Colonic mucosa (tissue), 4 donors: Measurements from ENCODE around the gene DEGS2. TPM values are rescaled to one million over a fixed set of nuclear protein-coding genes. Genes with fewer than 3 reads are reported as not detected.

Source experiments
- DNase-seq: peaks from one replicate; pipeline ENCODE4 v3.0.0-alpha.2; 2020
- H3K27ac ChIP-seq: fragments of 200-600 bp; one replicate; pipeline ENCODE4 v1.8.0; 2021
- H3K27me3 ChIP-seq: fragments of 200-600 bp; one replicate; pipeline ENCODE4 v1.8.0; 2021
- H3K36me3 ChIP-seq: fragments of 200-600 bp; one replicate; pipeline ENCODE4 v1.8.0; 2021
- H3K4me1 ChIP-seq: fragments of 200-600 bp; one replicate; pipeline ENCODE4 v1.8.0; 2021; ENCODE audit warnings: mild to moderate bottlenecking
- H3K4me3 ChIP-seq: fragments of 200-600 bp; one replicate; pipeline ENCODE4 v1.8.0; 2021
- H3K9ac ChIP-seq, 2 donors: one replicate each; pipeline ENCODE4 v1.7.0; 2013; ENCODE audit warnings: control low read depth in 2 of 2, low read depth in 2 of 2, low read length in 2 of 2
- H3K9me3 ChIP-seq: fragments of 200-600 bp; one replicate; pipeline ENCODE4 v1.8.0; 2021
- intact Hi-C: fragments of 100-400 bp; cut with DNase I; formaldehyde crosslinking; loops from one replicate; pipeline ENCODE4 v1.14.1; 2022
- total RNA-seq, 2 donors: library from RNA; stranded (reverse); fragmentation: NEBNext Ultra II Directional in 1 of 2; extraction: Animal tissue kit (Norgen Biotek cat#: 25700) in 1 of 2; gene quantifications; one replicate each; pipeline ENCODE4 v1.2.1, GENCODE V29; 2021
- TF ChIP-seq, protein P1 (sequence below): fragments of 200-600 bp; IDR thresholded peaks from one replicate; pipeline ENCODE4 v1.8.0; 2022; ENCODE audit warnings: antibody characterized with exemption, mild to moderate bottlenecking
- donor health status: healthy.
- donor health status: DM: no; HTN: no; CAD: no.
- donor health status: DM: no; HTN: no; CAD: no.

The DEGS2 gene
- total RNA-seq, 2 donors from 2014 or later: 37.0 to 54.3 TPM

DNA sequence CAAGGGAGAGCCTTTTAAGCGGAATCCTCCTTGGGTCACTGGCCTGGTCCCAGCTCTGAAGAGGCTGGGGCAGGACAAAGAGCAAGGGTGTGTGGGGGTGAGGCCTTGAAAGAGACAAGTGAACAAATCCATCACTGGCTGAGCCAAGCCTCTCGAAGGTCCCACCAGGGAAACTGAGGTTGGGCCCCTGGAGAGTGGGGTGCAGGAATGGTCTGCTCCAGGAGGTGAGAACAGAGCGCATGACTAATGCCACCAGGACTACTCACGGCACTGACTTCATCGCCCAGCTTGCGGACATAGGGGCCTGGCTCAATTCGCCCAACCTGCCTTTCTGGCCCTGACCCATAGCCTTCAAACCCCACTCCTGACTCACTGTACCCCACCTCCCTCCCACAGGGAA, 19.2 kb upstream of the DEGS2 start:
- H3K4me3 ChIP-seq: no peak overlapping the region
- no peaks in the 10 kb centered on the region for H3K36me3 ChIP-seq
- peak overlapping the region in 1 of 2 donors; percentile 34 for H3K9ac ChIP-seq
- H3K27me3 ChIP-seq: no peaks in the 10 kb centered on the region
- no peak overlapping the region for H3K27ac ChIP-seq
- DNase-seq: no peak
- TF ChIP-seq, protein P1, sequence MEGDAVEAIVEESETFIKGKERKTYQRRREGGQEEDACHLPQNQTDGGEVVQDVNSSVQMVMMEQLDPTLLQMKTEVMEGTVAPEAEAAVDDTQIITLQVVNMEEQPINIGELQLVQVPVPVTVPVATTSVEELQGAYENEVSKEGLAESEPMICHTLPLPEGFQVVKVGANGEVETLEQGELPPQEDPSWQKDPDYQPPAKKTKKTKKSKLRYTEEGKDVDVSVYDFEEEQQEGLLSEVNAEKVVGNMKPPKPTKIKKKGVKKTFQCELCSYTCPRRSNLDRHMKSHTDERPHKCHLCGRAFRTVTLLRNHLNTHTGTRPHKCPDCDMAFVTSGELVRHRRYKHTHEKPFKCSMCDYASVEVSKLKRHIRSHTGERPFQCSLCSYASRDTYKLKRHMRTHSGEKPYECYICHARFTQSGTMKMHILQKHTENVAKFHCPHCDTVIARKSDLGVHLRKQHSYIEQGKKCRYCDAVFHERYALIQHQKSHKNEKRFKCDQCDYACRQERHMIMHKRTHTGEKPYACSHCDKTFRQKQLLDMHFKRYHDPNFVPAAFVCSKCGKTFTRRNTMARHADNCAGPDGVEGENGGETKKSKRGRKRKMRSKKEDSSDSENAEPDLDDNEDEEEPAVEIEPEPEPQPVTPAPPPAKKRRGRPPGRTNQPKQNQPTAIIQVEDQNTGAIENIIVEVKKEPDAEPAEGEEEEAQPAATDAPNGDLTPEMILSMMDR: no peak
- H3K4me1 ChIP-seq: no peaks in the 10 kb centered on the region
- intact Hi-C loops: no loop called here
- H3K9me3 ChIP-seq: no peaks in the 10 kb centered on the region

DNA sequence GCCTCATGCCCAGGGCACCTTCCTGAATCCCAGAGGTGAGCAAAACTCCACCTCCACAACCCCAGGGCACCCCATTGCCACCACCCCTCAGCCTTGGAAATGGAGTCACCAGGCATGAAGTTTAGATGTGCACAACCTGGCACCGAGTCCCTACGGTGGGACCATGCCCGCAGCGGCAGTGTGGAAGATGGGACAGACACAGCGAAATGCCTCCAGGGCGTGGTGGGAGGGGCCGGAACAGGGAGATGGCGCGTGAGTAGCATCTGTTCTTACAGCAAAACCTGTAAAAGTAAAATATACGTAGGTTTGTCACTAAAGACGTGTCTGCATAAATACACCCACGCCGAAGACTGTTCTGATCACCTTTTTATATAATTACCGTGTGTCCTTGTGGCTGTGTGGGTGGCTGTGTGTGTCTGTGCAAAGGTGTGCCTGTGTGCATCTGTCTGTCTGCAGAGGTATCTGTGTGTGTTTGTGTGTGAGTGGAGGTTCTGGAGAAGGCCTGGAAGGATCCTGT, 17.4 kb upstream of the DEGS2 start:
- Histone ChIP-seq H3K4me1 (no peaks in the 10 kb centered on the region), H3K9me3 (no peaks in the 10 kb centered on the region), H3K27ac (no peak overlapping the region), H3K4me3 (no peak overlapping the region), H3K9ac (no peak overlapping the region), H3K27me3 (no peaks in the 10 kb centered on the region), H3K36me3 (no peaks in the 10 kb centered on the region)
- TF ChIP-seq, protein P1: no peak
- intact Hi-C loops: no loop called here
- no peak for DNase-seq

DNA sequence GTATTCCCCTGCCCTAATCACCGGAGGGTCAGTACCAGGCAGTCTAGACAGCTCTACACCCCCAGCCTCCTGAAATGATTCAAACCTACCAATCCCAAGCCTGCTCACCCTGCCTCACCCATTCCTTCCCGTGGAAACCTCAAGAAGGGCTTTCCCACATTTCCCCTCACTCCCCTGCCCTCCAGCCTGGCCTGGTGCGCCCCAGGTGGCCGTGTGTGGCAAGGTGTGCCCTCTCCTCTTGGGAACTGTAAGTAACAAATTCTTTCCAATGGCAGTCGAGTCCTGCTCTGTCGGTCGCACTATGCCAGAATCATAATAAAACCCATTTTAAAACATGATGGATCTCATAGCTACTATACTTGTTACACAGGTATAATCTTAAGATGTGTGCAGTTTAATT, 13.9 kb upstream of the DEGS2 start:
- H3K27ac ChIP-seq: no peak overlapping the region
- H3K27me3 ChIP-seq: no peaks in the 10 kb centered on the region
- no peak for DNase-seq
- H3K4me3 ChIP-seq: no peak overlapping the region
- H3K9me3 ChIP-seq: no peaks in the 10 kb centered on the region
- no peaks in the 10 kb centered on the region for H3K36me3 ChIP-seq
- intact Hi-C loops: no loop called here
- H3K9ac ChIP-seq: no peak overlapping the region
- TF ChIP-seq, protein P1: no peak
- no peaks in the 10 kb centered on the region for H3K4me1 ChIP-seq

DNA sequence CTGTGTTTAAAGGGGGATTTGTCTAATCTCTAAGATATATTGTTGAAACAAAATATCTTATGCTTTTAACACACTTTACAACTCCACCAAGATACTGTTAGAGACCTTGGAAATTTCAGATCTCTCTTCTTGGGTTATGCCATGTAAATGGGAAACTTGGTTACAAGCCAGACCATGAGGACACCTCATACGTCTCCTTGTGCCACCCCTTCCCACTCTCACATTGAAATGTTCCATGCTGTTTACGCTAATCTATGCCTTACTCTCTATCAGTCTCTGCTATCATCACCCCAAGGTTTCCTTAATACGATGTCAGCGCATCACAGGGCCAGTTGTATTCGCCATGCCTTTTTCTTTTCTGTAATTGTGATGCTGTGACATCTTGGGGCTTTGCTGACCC, 13.4 kb upstream of the DEGS2 start:
- Histone ChIP-seq H3K27me3 (no peaks in the 10 kb centered on the region), H3K36me3 (no peaks in the 10 kb centered on the region), H3K4me1 (no peaks in the 10 kb centered on the region), H3K9ac (no peak overlapping the region), H3K9me3 (no peaks in the 10 kb centered on the region), H3K4me3 (no peak overlapping the region), H3K27ac (no peak overlapping the region)
- intact Hi-C loops: no loop called here
- DNase-seq: no peak
- TF ChIP-seq, protein P1: no peak

DNA sequence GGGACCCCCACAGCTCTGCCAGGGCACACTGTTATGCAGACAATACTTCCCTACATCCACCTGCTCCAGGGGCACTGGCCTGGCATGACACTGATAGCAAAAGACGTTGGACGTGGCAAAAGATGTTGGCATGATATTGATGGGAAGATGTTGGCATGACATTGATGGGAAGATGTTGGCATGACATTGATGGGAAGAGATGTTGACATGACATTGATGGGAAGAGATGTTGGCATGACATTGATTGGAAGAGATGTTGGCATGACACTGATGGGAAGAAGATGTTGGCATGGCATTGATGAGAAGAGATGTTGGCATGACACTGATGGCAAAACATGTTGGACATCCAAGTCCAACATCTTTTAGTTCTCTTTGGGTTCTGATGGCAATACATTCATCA, 11.4 kb upstream of the DEGS2 start:
- no peaks in the 10 kb centered on the region for H3K27me3 ChIP-seq
- intact Hi-C loops: no loop called here
- H3K9ac ChIP-seq: no peak overlapping the region
- no peak overlapping the region for H3K4me3 ChIP-seq
- no peaks in the 10 kb centered on the region for H3K36me3 ChIP-seq
- no peaks in the 10 kb centered on the region for H3K9me3 ChIP-seq
- H3K27ac ChIP-seq: no peak overlapping the region
- H3K4me1 ChIP-seq: no peaks in the 10 kb centered on the region
- DNase-seq: no peak
- TF ChIP-seq, protein P1: no peak

DNA sequence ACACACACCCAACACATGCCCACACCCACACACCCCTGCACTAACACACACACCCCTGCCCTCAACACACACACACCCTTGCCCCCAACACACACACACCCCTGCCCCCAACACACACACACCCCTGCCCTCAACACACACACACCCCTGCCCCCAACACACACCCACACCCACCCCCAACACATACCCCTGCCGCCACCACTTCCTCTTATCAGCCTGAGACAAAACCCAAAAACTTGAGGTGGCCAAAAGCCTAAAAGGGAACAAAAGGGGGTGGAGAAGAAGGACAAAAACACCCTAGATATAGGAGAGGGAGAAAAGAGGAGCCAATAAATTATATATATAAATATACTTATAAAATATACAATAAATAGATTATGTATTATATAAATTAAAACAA, 9.1 kb upstream of the DEGS2 start:
- Histone ChIP-seq H3K4me1 (no peaks in the 10 kb centered on the region), H3K4me3 (no peak overlapping the region), H3K27ac (no peak overlapping the region), H3K9ac (no peak overlapping the region), H3K36me3 (no peaks in the 10 kb centered on the region), H3K27me3 (no peaks in the 10 kb centered on the region), H3K9me3 (no peaks in the 10 kb centered on the region)
- TF ChIP-seq, protein P1: no peak
- DNase-seq: no peak
- intact Hi-C loops: no loop called here
